CD4-positive, alpha-beta memory T cell (primary cell): ENCODE measurements around the gene GHRH. TPM values are rescaled to one million over a fixed set of nuclear protein-coding genes. Genes with fewer than 3 reads are reported as not detected.
A peak's percentile ranks its signal among the peaks of the same experiment; 100 is the strongest.

Source experiments
- CTCF ChIA-PET: fragments of 350-600 bp; sonication (Branson Sonifier 250); formaldehyde crosslinking; loops from one replicate; lab custom pipeline; 2021; ENCODE audit warnings: inconsistent platforms; ENCODE audit not compliant: partially characterized antibody; lab: Charles Lee
- POLR2A ChIA-PET: fragments of 350-600 bp; sonication (Branson Sonifier 250); formaldehyde crosslinking; loops from one replicate; lab custom pipeline; 2021; ENCODE audit not compliant: partially characterized antibody; lab: Charles Lee
- DNase-seq, 5 donors: peaks; one replicate each; pipeline versions ENCODE4 v3.0.0 to v3.0.0-alpha.2; 2020 to 2022; ENCODE audit warnings: mixed read lengths in 1 of 5
- H3K27ac ChIP-seq: one replicate; pipeline ENCODE4 v1.7.0; 2013; ENCODE audit warnings: low read depth, low read length
- H3K27me3 ChIP-seq: 2 replicates; pipeline ENCODE4 v1.7.0; 2013; ENCODE audit warnings: mild to moderate bottlenecking, low read length, moderate library complexity; ENCODE audit not compliant: insufficient read depth
- H3K36me3 ChIP-seq: 2 replicates; pipeline ENCODE4 v1.7.0; 2013; ENCODE audit warnings: mild to moderate bottlenecking, low read length, moderate library complexity; ENCODE audit not compliant: insufficient read depth
- H3K4me1 ChIP-seq: 2 replicates; pipeline ENCODE4 v1.7.0; 2013; ENCODE audit warnings: mild to moderate bottlenecking, low read length, moderate library complexity; ENCODE audit not compliant: insufficient read depth
- H3K4me3 ChIP-seq, 2 donors: one replicate each; pipeline ENCODE4 v1.7.0; 2013; ENCODE audit warnings: low read length in 2 of 2, mild to moderate bottlenecking in 1 of 2
- H3K9me3 ChIP-seq, 2 donors: one replicate each; pipeline ENCODE4 v1.7.0; 2013; ENCODE audit warnings: low read length in 2 of 2, control low read depth in 1 of 2; ENCODE audit not compliant: control insufficient read depth in 1 of 2
- H3K27ac Mint-ChIP-seq, 7 donors: one replicate each; pipeline ENCODE4 v1.8.0; 2020 to 2021; ENCODE audit warnings: mixed read lengths in 7 of 7, mild to moderate bottlenecking in 6 of 7, inconsistent platforms in 3 of 7, moderate library complexity in 3 of 7
- H3K27me3 Mint-ChIP-seq, 2 donors: one replicate each; pipeline ENCODE4 v1.8.0; 2020 to 2021; ENCODE audit warnings: mixed read lengths in 2 of 2
- H3K36me3 Mint-ChIP-seq, 2 donors: one replicate each; pipeline ENCODE4 v1.8.0; 2020 to 2021; ENCODE audit warnings: mixed read lengths in 2 of 2, inconsistent platforms in 1 of 2, mild to moderate bottlenecking in 1 of 2
- H3K4me1 Mint-ChIP-seq, 4 donors: one replicate each; pipeline ENCODE4 v1.8.0; 2020 to 2021; ENCODE audit warnings: mixed read lengths in 4 of 4, mild to moderate bottlenecking in 1 of 4
- H3K4me3 Mint-ChIP-seq, 8 donors: one replicate each; pipeline ENCODE4 v1.8.0; 2020 to 2021; ENCODE audit warnings: mixed read lengths in 8 of 8, mild to moderate bottlenecking in 7 of 8, moderate library complexity in 6 of 8, inconsistent platforms in 3 of 8
- H3K9me3 Mint-ChIP-seq, 8 donors: one replicate each; pipeline ENCODE4 v1.8.0; 2020 to 2021; ENCODE audit warnings: mixed read lengths in 8 of 8, mild to moderate bottlenecking in 5 of 8, inconsistent platforms in 3 of 8, moderate library complexity in 1 of 8
- intact Hi-C: fragments of 100-400 bp; cut with micrococcal nuclease; formaldehyde crosslinking; loops from one replicate; pipeline ENCODE4 v1.15.1; 2023
- polyA plus RNA-seq, 2 donors: library from polyadenylated mRNA; unstranded; fragments of 300-500 nt; fragmentation: Illumina TruSeq; gene quantifications; one replicate each; pipeline ENCODE4 v1.2.3, GENCODE V29; 2021
- total RNA-seq, 2 experiments: library from RNA; stranded (reverse); gene quantifications; one replicate each; pipeline ENCODE4 v1.2.3, GENCODE V29; 2021

GHRH gene
- total and polyA plus RNA-seq, 4 experiments from 2014 or later, result not detected

GRCh38 chr20:37297066-37297736 is 35.6 kb upstream of the GHRH start:
- peaks cover 0 to 5% (median 0%) of the 10 kb centered on the region in 8 donors for H3K9me3 Mint-ChIP-seq
- intact Hi-C loops, result no loop called here
- DNase-seq, result no peak
- Histone ChIP-seq H3K4me3 (no peak overlapping the region), H3K36me3 (peaks cover 14% of the 10 kb centered on the region), H3K27ac (no peak overlapping the region), H3K9me3 (no peaks in the 10 kb centered on the region), H3K4me1 (peaks cover 12% of the 10 kb centered on the region), H3K27me3 (no peaks in the 10 kb centered on the region)
- ChIA-PET POLR2A (no interaction called here), CTCF (interaction anchor here (1.1 kb wide), 1 partner anchor 81 kb away, joined by 3 read pairs; no protein-coding TSS in a partner anchor)
- H3K4me1 Mint-ChIP-seq, result peaks cover 32 to 61% (median 41%) of the 10 kb centered on the region in 4 donors
- H3K27ac Mint-ChIP-seq, result no peak overlapping the region
- peaks cover 44 to 54% of the 10 kb centered on the region in 2 donors for H3K36me3 Mint-ChIP-seq
- H3K4me3 Mint-ChIP-seq, result no peak overlapping the region
- H3K27me3 Mint-ChIP-seq, result no peaks in the 10 kb centered on the region

DNA sequence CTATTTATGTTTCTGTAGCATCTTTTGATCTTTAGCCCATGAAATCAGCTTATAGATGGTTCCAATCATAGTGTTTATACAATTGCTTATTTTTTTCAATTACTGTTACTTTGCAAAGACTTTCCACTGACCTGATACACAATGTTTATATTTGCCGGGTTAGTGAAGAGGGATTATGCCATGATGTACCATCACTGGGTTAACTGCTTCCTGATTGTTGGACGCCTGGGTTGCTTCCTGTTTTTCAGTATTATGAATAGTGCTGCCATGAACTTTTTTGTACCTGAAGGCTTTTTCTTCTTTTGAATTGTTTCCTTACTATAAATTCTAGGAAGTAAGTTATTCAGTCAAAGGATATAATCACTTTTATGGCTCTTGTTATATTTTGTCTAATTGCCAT is 34.8 kb upstream of the GHRH start:
- Mint-ChIP-seq H3K27me3 (no peaks in the 10 kb centered on the region), H3K4me1 (peaks cover 32 to 60% (median 44%) of the 10 kb centered on the region in 4 donors), H3K27ac (peak overlapping the region in 3 of 7 donors; percentile 8 to 57 (median 22)), H3K36me3 (peaks cover 36 to 48% of the 10 kb centered on the region in 2 donors), H3K4me3 (no peak overlapping the region), H3K9me3 (peaks cover 0 to 5% (median 0%) of the 10 kb centered on the region in 8 donors)
- ChIA-PET CTCF (interaction anchor here (1.1 kb wide), 1 partner anchor 82 kb away, joined by 3 read pairs; no protein-coding TSS in a partner anchor), POLR2A (no interaction called here)
- H3K27ac ChIP-seq, result no peak overlapping the region
- intact Hi-C loops, result no loop called here
- no peak for DNase-seq
- H3K9me3 ChIP-seq, result no peaks in the 10 kb centered on the region
- no peaks in the 10 kb centered on the region for H3K27me3 ChIP-seq
- peaks cover 7% of the 10 kb centered on the region for H3K36me3 ChIP-seq
- H3K4me3 ChIP-seq, result no peak overlapping the region
- peaks cover 12% of the 10 kb centered on the region for H3K4me1 ChIP-seq

- Mint-ChIP-seq H3K9me3 (peaks cover 0 to 5% (median 0%) of the 10 kb centered on the region in 8 donors), H3K4me1 (peaks cover 34 to 62% (median 48%) of the 10 kb centered on the region in 4 donors), H3K27ac (peak overlapping the region in 2 of 7 donors; percentile 74 to 86), H3K36me3 (peaks cover 36 to 42% of the 10 kb centered on the region in 2 donors), H3K4me3 (peak overlapping the region in 2 of 8 donors; percentile 4 to 17), H3K27me3 (no peaks in the 10 kb centered on the region)
- no peak overlapping the region for H3K4me3 ChIP-seq
- intact Hi-C loops, result no loop called here
- H3K36me3 ChIP-seq, result peaks cover 6% of the 10 kb centered on the region
- peaks cover 18% of the 10 kb centered on the region for H3K4me1 ChIP-seq
- H3K9me3 ChIP-seq, result no peaks in the 10 kb centered on the region
- DNase-seq, result no peak
- H3K27me3 ChIP-seq, result no peaks in the 10 kb centered on the region
- ChIA-PET POLR2A (no interaction called here), CTCF (no interaction called here)
- H3K27ac ChIP-seq, result no peak overlapping the region
Observed at GRCh38 chr20:37295595-37295994, 34.0 kb upstream of the GHRH start.

- DNase-seq, result no peak
- no peaks in the 10 kb centered on the region for H3K9me3 ChIP-seq
- no peaks in the 10 kb centered on the region for H3K27me3 ChIP-seq
- H3K4me3 ChIP-seq, result no peak overlapping the region
- no peak overlapping the region for H3K4me3 Mint-ChIP-seq
- peak overlapping the region in 1 of 7 donors; percentile 4 for H3K27ac Mint-ChIP-seq
- ChIA-PET CTCF (no interaction called here), POLR2A (no interaction called here)
- H3K36me3 Mint-ChIP-seq, result peaks cover 32 to 36% of the 10 kb centered on the region in 2 donors
- H3K27ac ChIP-seq, result no peak overlapping the region
- H3K4me1 ChIP-seq, result peaks cover 24% of the 10 kb centered on the region
- intact Hi-C loops, result no loop called here
- H3K27me3 Mint-ChIP-seq, result no peaks in the 10 kb centered on the region
- H3K36me3 ChIP-seq, result peaks cover 6% of the 10 kb centered on the region
- peaks cover 0 to 5% (median 0%) of the 10 kb centered on the region in 8 donors for H3K9me3 Mint-ChIP-seq
- peaks cover 34 to 60% (median 46%) of the 10 kb centered on the region in 4 donors for H3K4me1 Mint-ChIP-seq
Observed at GRCh38 chr20:37295001-37295400, 33.4 kb upstream of the GHRH start.

- H3K4me1 Mint-ChIP-seq, result peaks cover 33 to 64% (median 48%) of the 10 kb centered on the region in 4 donors
- intact Hi-C loops, result no loop called here
Observed at GRCh38 chr20:37294262-37294981, 32.8 kb upstream of the GHRH start.

GRCh38 chr20:37293301-37293943 is 31.8 kb upstream of the GHRH start:
- ChIA-PET CTCF (no interaction called here), POLR2A (no interaction called here)
- Histone ChIP-seq H3K36me3 (no peaks in the 10 kb centered on the region), H3K4me1 (peaks cover 27% of the 10 kb centered on the region), H3K27me3 (no peaks in the 10 kb centered on the region), H3K27ac (no peak overlapping the region), H3K9me3 (no peaks in the 10 kb centered on the region), H3K4me3 (no peak overlapping the region)
- H3K4me1 Mint-ChIP-seq, result peaks cover 34 to 70% (median 52%) of the 10 kb centered on the region in 4 donors
- H3K9me3 Mint-ChIP-seq, result peaks cover 0 to 5% (median 0%) of the 10 kb centered on the region in 8 donors
- DNase-seq, result no peak
- H3K27ac Mint-ChIP-seq, result peak overlapping the region in 1 of 7 donors; percentile 20
- H3K27me3 Mint-ChIP-seq, result no peaks in the 10 kb centered on the region
- peak overlapping the region in 1 of 8 donors; percentile 13 for H3K4me3 Mint-ChIP-seq
- peaks cover 25 to 34% of the 10 kb centered on the region in 2 donors for H3K36me3 Mint-ChIP-seq
- intact Hi-C loops, result no loop called here

More at GRCh38 chr20:37294262-37294981, 32.8 kb upstream of the GHRH start:
- Mint-ChIP-seq H3K27me3 (no peaks in the 10 kb centered on the region), H3K36me3 (peaks cover 28 to 33% of the 10 kb centered on the region in 2 donors), H3K9me3 (peaks cover 0 to 5% (median 0%) of the 10 kb centered on the region in 8 donors), H3K27ac (peak overlapping the region in 2 of 7 donors; percentile 4 to 70), H3K4me3 (peak overlapping the region in 2 of 8 donors; percentile 7 to 31)
- H3K9me3 ChIP-seq, result no peaks in the 10 kb centered on the region
- H3K36me3 ChIP-seq, result peaks cover 3% of the 10 kb centered on the region
- H3K4me1 ChIP-seq, result peaks cover 27% of the 10 kb centered on the region
- no peaks in the 10 kb centered on the region for H3K27me3 ChIP-seq
- ChIA-PET CTCF (no interaction called here), POLR2A (no interaction called here)
- no peak overlapping the region for H3K27ac ChIP-seq
- no peak for DNase-seq
- no peak overlapping the region for H3K4me3 ChIP-seq
